CD14-positive monocyte (primary cell): Measurements from ENCODE around the gene EML4. TPM values are rescaled to one million over a fixed set of nuclear protein-coding genes. Genes with fewer than 3 reads are reported as not detected.

Experiments
- DNase-seq, 3 donors: peaks; one replicate each; pipeline ENCODE4 v3.0.0-alpha.2; 2011 to 2022
- H2AFZ ChIP-seq: 2 replicates; pipeline ENCODE4 v1.6.0; 2012; ENCODE audit warnings: mild to moderate bottlenecking, low read depth, low read length, inconsistent platforms; ENCODE audit not compliant: insufficient read depth, poor library complexity, severe bottlenecking
- H3K27ac ChIP-seq, 2 donors: 1 replicate in 1 of 2; 2 replicates in 1 of 2; pipeline ENCODE4 v1.5.1; 2012 to 2013; ENCODE audit warnings: low read length in 2 of 2, control low read depth in 1 of 2, inconsistent platforms in 1 of 2, low read depth in 1 of 2, mild to moderate bottlenecking in 1 of 2
- H3K27me3 ChIP-seq, 2 donors: one replicate each; pipeline versions ENCODE4 v1.6.0 to v1.6.1; 2011 to 2013; ENCODE audit warnings: low read length in 2 of 2; ENCODE audit not compliant: control insufficient read depth in 2 of 2, insufficient read depth in 2 of 2
- H3K36me3 ChIP-seq, 2 donors: replicated peaks in 1 of 2; 1 replicate in 1 of 2; 2 replicates in 1 of 2; pipeline versions ENCODE4 v1.5.1 to v1.6.1; 2012 to 2013; ENCODE audit warnings: low read length in 2 of 2, control low read depth in 1 of 2, inconsistent platforms in 1 of 2, mild to moderate bottlenecking in 1 of 2; ENCODE audit not compliant: insufficient read depth in 2 of 2, control insufficient read depth in 1 of 2
- H3K4me1 ChIP-seq, 2 donors: 1 replicate in 1 of 2; 2 replicates in 1 of 2; pipeline versions ENCODE4 v1.5.1 to v1.6.1; 2012 to 2013; ENCODE audit warnings: low read length in 2 of 2, control low read depth in 1 of 2, inconsistent platforms in 1 of 2, mild to moderate bottlenecking in 1 of 2, moderate library complexity in 1 of 2; ENCODE audit not compliant: insufficient read depth in 2 of 2, control insufficient read depth in 1 of 2
- H3K4me2 ChIP-seq: replicated peaks from 2 replicates; pipeline ENCODE3; 2012; ENCODE audit warnings: low read length, moderate library complexity, mild to moderate bottlenecking; ENCODE audit not compliant: poor library complexity, severe bottlenecking; ENCODE audit errors: extremely low read depth
- H3K4me3 ChIP-seq, 3 experiments: fragments of 200-600 bp in 1 of 3; sonication (generic) in 1 of 3; replicated peaks in 1 of 3; 1 replicate in 2 of 3; 2 replicates in 1 of 3; pipeline ENCODE4 v1.5.1; 2011 to 2013; ENCODE audit warnings: low read length in 3 of 3, mild to moderate bottlenecking in 3 of 3, control low read depth in 2 of 3, low read depth in 2 of 3, inconsistent platforms in 1 of 3, moderate library complexity in 1 of 3
- H3K79me2 ChIP-seq: 2 replicates; pipeline ENCODE4 v1.6.0; 2012; ENCODE audit warnings: mild to moderate bottlenecking, control low read depth, inconsistent platforms, low read length, moderate library complexity; ENCODE audit not compliant: insufficient read depth
- H3K9ac ChIP-seq: 2 replicates; pipeline ENCODE4 v1.6.0; 2017; ENCODE audit warnings: low read length, mild to moderate bottlenecking; ENCODE audit not compliant: insufficient read depth, poor library complexity, severe bottlenecking
- H3K9me3 ChIP-seq, 2 donors: replicated peaks in 1 of 2; 1 replicate in 1 of 2; 2 replicates in 1 of 2; pipeline versions ENCODE4 v1.5.1 to v1.6.1; 2012 to 2013; ENCODE audit warnings: low read length in 2 of 2, control low read depth in 1 of 2; ENCODE audit not compliant: control insufficient read depth in 1 of 2, insufficient read depth in 1 of 2
- H4K20me1 ChIP-seq: 2 replicates; pipeline ENCODE4 v1.6.0; 2012; ENCODE audit warnings: mild to moderate bottlenecking, low read length, control low read depth, moderate library complexity; ENCODE audit not compliant: insufficient read depth
- H3K27ac Mint-ChIP-seq, 7 donors: one replicate each; pipeline ENCODE4 v1.8.0; 2020; ENCODE audit warnings: mild to moderate bottlenecking in 7 of 7, mixed read lengths in 7 of 7, moderate library complexity in 6 of 7, inconsistent platforms in 2 of 7
- H3K27me3 Mint-ChIP-seq, 3 donors: one replicate each; pipeline ENCODE4 v1.8.0; 2021 to 2022; ENCODE audit warnings: low read depth in 3 of 3, mild to moderate bottlenecking in 3 of 3, mixed read lengths in 3 of 3, moderate library complexity in 3 of 3, inconsistent platforms in 1 of 3
- H3K36me3 Mint-ChIP-seq, 2 donors: one replicate each; pipeline ENCODE4 v1.8.0; 2020; ENCODE audit warnings: mixed read lengths in 2 of 2, inconsistent platforms in 1 of 2, mild to moderate bottlenecking in 1 of 2
- H3K4me1 Mint-ChIP-seq: one replicate; pipeline ENCODE4 v1.8.0; 2020; ENCODE audit warnings: mild to moderate bottlenecking, mixed read lengths
- H3K4me3 Mint-ChIP-seq, 2 donors: one replicate each; pipeline ENCODE4 v1.8.0; 2020; ENCODE audit warnings: mild to moderate bottlenecking in 2 of 2, mixed read lengths in 2 of 2, moderate library complexity in 1 of 2
- H3K9me3 Mint-ChIP-seq, 7 donors: one replicate each; pipeline ENCODE4 v1.8.0; 2020 to 2022; ENCODE audit warnings: mixed read lengths in 7 of 7, mild to moderate bottlenecking in 6 of 7, moderate library complexity in 6 of 7, inconsistent platforms in 2 of 7
- CTCF ChIP-seq: fragments of 200-600 bp; IDR thresholded peaks from one replicate; pipeline ENCODE4 v1.8.0; 2022; ENCODE audit warnings: antibody characterized with exemption, mild to moderate bottlenecking
- WGBS: methylation state at CpG from one replicate; pipeline ENCODE4 v1.1.5; 2013; ENCODE audit warnings: missing lambda C conversion rate; ENCODE audit not compliant: insufficient coverage; 5-methylcytosine and 5-hydroxymethylcytosine counted together
- intact Hi-C, 2 donors: fragments of 100-400 bp; cut with micrococcal nuclease; formaldehyde crosslinking; loops; one replicate each; pipeline versions ENCODE4 v1.15.0 to v1.15.1; 2023
- polyA plus RNA-seq, 3 donors: library from polyadenylated mRNA; depleted of rRNA in 1 of 3; unstranded in 2 of 3; stranded (reverse) in 1 of 3; fragments of 300-500 nt in 2 of 3; fragments of >200 nt in 1 of 3; fragmentation: Illumina TruSeq in 2 of 3; gene quantifications; 1 replicate in 2 of 3; 2 replicates in 1 of 3; pipeline ENCODE4 v1.2.3, GENCODE V29; 2012 to 2021

EML4 gene
- polyA plus RNA-seq, 3 donors: 11.5 to 24.3 (median 15.0) TPM

GRCh38 chr2:42328148-42328833 is 159.1 kb downstream of the EML4 start:
- Mint-ChIP-seq H3K4me1 (no peaks in the 10 kb centered on the region), H3K27me3 (no peaks in the 10 kb centered on the region), H3K9me3 (no peaks in the 10 kb centered on the region), H3K27ac (no peak overlapping the region), H3K36me3 (peaks cover 63 to 76% of the 10 kb centered on the region in 2 donors), H3K4me3 (no peak overlapping the region)
- intact Hi-C loops: no loop called here
- H2AFZ ChIP-seq: no peak overlapping the region
- no peak overlapping the region for H3K27ac ChIP-seq
- no peak overlapping the region for H3K9ac ChIP-seq
- WGBS: no CpG with 5 or more reads among the region's 3 CpGs
- no peaks in the 10 kb centered on the region for H3K27me3 ChIP-seq
- H3K36me3 ChIP-seq: peaks cover 71 to 91% of the 10 kb centered on the region in 2 donors
- DNase-seq: no peak
- no peak overlapping the region for H3K4me3 ChIP-seq
- TF ChIP-seq CTCF: peak; percentile 43
- no peaks in the 10 kb centered on the region for H3K79me2 ChIP-seq
- no peaks in the 10 kb centered on the region for H3K9me3 ChIP-seq
- H3K4me1 ChIP-seq: no peaks in the 10 kb centered on the region
- H3K4me2 ChIP-seq: no peak overlapping the region
- no peaks in the 10 kb centered on the region for H4K20me1 ChIP-seq

GRCh38 chr2:42328923-42329322 is 159.8 kb downstream of the EML4 start:
- H3K27ac ChIP-seq: no peak overlapping the region
- H3K9ac ChIP-seq: no peak overlapping the region
- no peak for DNase-seq
- TF ChIP-seq CTCF: no peak
- H3K4me1 ChIP-seq: no peaks in the 10 kb centered on the region
- H3K9me3 ChIP-seq: no peaks in the 10 kb centered on the region
- H4K20me1 ChIP-seq: no peaks in the 10 kb centered on the region
- H3K79me2 ChIP-seq: no peaks in the 10 kb centered on the region
- H3K27me3 ChIP-seq: no peaks in the 10 kb centered on the region
- no peaks in the 10 kb centered on the region for H3K9me3 Mint-ChIP-seq
- no peak overlapping the region for H3K4me3 Mint-ChIP-seq
- no CpG with 5 or more reads among the region's 6 CpGs for WGBS
- H2AFZ ChIP-seq: no peak overlapping the region
- no peak overlapping the region for H3K4me3 ChIP-seq
- no peaks in the 10 kb centered on the region for H3K4me1 Mint-ChIP-seq
- peaks cover 77 to 97% of the 10 kb centered on the region in 2 donors for H3K36me3 ChIP-seq
- H3K4me2 ChIP-seq: no peak overlapping the region
- peaks cover 69 to 77% of the 10 kb centered on the region in 2 donors for H3K36me3 Mint-ChIP-seq
- no peaks in the 10 kb centered on the region for H3K27me3 Mint-ChIP-seq
- intact Hi-C loops: no loop called here
- H3K27ac Mint-ChIP-seq: no peak overlapping the region
